ENCODE data around the gene FAM117B.
"Not testable (repeated sequence)": the region's sequence is repeated elsewhere in the genome, so short reads cannot be mapped to it uniquely, and the experiment has no call there.

The FAM117B gene

DNA sequence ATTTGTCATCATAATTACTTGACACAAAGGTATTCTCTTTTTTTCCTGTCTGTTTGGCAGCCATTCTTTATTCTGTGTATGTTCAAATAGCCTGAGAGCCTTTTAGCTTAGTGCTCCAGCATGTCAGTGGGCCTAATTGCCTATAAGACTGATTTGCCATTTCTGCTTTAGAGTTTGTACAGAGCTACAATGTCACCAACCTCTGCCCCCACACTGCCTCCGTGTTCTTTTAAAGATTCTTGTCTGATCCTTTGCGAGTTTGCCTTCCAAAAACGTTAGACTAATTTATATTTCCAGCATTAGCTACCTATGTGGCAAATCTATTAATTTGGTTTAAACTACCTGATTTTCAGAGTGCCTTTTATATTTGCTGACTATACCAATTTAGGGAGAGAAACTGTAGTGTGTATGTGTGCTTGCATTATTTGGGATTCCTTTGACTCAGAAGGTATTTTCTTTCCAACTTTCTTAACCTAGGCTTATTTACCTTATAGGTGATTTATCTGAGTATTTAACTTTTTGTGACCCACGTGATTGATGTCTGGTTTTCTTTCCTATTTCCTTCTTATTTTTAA is 70.8 kb downstream of the FAM117B start:
- no peak for DNase-seq

GRCh38 chr2:202714971-202715935 is 80.5 kb downstream of the FAM117B start:
- DNase-seq = not testable (repeated sequence)

DNA sequence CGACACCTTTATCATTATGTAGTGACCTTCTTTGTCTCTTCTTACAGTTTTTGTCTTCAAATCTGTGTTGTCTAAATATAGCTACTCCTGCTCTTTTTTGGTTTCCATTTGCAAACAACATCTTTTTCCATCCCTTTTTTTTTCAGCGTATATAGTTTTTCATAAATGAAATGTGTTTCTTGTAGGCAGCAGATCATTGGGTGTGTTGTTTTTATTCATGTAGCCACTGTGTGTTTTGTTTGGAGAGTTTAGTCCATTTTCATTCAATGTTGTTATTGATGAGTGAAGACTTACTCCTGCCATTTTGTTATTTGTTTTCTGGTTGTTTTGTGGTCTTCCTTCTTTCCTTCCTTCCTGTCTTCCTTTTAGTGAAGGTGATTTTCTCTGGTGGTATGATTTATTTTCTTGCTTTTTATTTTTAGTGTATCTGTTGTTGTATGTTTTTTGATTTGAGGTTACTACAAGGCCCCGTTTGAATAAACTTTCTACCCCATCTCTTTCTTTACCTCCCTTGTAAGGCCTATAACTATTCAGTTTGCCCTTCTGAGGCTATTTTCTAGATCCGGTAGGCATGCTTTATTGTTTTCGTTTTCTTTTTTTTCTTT is 81.4 kb downstream of the FAM117B start:
- no peak for DNase-seq

GRCh38 chr2:202716953-202717597 is 82.3 kb downstream of the FAM117B start:
- no peak for DNase-seq

- no peak for DNase-seq
These were observed 83.0 kb downstream of the FAM117B start for GRCh38 chr2:202717598-202718310.

- DNase-seq = no peak
These were observed 83.8 kb downstream of the FAM117B start for GRCh38 chr2:202718614-202719013.

DNA sequence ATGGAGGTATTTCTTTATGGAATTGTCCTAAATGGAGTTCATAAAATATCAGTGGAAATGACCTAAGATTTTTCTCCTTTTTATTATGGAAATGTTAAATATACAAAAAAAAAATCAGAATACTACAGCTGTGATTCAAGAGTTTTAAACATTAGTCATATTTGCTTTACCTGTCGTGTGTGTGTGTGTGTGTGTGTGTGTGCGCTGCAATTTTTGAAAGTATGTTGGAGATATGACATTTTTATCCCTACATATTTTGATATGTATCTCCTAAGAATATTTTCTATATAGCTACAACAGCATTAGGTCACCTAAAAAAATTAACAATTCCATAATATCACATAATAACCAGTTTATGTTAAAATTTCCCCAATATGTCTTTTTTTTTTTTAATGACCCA is 85.5 kb downstream of the FAM117B start:
- no peak for DNase-seq

DNA sequence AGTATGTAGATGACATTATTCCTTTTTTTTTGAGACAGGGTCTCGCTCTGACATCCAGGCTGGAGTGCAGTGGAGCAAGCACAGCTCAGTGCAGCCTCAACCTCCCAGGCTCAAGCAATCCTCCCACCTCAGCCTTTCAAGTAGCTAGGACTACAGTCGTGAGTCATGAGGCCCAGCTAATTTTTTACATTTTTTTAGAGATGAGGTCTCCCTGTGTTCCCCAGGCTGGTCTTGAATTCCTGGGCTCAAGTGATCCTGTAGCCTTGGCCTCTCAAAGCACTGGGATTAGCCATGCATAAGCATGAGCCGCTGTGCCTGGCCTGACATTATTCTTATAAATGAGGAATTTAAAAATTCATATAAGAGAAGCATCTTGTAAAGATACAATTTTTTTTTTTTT is 86.9 kb downstream of the FAM117B start:
- DNase-seq = no peak

- no peak for DNase-seq
These were observed 89.0 kb downstream of the FAM117B start for GRCh38 chr2:202723746-202724145.

DNA sequence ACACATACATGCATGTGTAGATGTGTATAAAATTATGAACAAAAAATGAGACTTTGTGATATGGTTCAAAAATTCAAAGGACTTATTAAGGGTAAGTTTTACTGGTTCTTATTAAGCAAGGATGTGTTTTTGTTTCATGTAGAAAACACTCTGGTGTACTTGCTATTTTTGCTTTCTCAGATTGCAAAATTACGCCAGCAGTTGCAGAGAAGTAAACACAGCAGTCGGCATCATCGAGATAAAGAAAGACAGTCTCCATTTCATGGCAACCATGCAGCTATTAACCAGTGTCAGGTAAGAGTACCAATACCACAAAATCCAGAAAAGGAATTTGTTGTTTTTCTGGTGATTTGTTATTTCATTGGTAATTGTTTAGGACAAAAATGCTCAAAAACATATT is 91.3 kb downstream of the FAM117B start:
- no peak for DNase-seq

GRCh38 chr2:202736826-202737225 is 102.1 kb downstream of the FAM117B start:
- no peak for DNase-seq

- DNase-seq = no peak
These were observed 108.8 kb downstream of the FAM117B start for GRCh38 chr2:202743613-202744012.

DNA sequence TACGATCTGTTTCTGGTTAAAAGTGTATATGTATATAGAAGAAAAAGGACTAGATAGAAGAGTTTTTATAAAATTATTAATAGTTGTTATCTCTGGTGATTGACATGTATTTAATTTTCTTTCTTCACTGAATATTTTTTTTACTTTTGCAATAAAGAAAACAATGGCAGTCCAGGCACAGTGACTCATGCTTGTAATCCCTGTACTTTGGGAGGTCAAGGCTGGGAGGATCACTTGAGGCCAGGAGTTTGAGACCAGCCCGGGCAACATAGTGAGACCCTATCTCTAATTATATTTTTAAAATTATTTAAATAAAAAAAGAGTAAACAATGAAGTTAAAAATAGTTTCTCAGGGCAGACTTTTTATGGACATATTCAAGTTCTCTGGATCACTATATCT is 114.7 kb downstream of the FAM117B start:
- no peak for DNase-seq

DNA sequence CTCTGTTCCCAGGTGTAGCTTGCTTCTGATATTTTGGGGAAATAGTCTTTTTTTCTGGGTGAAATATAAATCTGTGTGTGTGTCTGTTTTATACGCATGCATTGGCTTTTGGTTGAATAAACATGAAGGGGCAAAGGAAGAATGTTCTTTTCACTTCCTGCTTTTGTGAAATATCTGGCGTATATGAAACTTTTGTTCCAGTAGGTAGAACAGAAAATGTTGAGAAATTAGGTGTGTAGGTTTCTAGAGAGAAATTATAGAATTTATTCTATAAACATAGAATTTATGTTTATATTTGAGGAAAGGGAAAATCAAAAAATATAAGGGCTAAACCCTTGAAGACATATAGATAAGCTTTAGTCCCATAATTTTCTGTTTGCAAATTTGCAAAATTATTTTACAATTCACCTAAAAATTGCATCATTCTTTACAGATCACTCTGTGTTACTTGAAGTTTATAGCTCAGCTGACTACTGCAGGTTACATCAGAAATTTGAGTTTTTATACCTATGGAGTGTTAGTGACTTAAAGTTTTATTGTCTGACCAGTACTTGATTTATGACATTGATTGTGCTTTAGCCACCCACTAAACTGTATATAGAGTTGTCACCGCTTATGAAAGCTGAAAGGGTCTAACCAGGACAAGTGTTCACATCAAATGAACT is 116.1 kb downstream of the FAM117B start:
- no peak for DNase-seq

- DNase-seq = no peak
These were observed 117.3 kb downstream of the FAM117B start for GRCh38 chr2:202752071-202752470.

GRCh38 chr2:202754936-202755335 is 120.2 kb downstream of the FAM117B start:
- DNase-seq = no peak

GRCh38 chr2:202756598-202756997 is 121.8 kb downstream of the FAM117B start:
- DNase-seq = no peak

- no peak for DNase-seq
These were observed 122.6 kb downstream of the FAM117B start for GRCh38 chr2:202757339-202757738.

DNA sequence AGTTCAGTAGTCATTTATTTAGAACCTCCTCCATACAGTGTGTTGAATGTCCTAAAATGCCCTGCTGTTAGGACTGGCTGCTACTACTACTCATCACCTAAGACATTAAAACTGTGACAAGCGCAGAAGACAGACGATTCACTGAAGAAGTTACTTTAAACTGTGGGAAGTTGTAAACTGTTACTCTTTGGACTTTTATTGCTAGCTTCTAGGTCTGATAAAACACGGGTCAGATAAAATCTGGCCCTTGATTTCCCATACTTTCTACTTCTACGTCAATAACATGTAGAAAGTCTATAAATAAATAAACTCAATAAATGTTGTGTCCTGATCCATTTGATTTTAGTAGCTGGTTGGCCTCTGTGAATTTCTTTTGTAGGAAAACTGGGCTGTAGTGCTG is 123.4 kb downstream of the FAM117B start:
- DNase-seq = no peak

- DNase-seq = no peak
These were observed 123.8 kb downstream of the FAM117B start for GRCh38 chr2:202758604-202759003.

DNA sequence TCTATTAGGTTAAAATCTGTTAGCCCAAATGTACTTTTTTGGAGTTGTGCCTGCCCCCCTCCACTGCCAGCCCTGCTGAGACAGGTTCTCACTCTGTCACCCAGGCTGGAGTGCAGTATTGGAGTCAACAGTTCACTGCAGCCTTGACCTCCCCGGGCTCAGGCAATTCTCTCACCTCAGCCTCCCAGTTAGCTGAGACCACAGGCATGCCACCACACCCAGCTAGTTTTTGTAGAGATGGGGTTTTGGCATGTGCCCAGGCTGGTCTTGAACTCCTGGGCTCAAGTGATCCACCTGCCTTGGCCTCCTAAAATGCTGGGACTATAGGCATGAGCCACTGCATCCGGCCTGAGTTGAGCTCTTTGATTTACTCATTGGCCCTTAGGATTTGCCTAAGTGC is 126.1 kb downstream of the FAM117B start:
- DNase-seq = no peak

DNA sequence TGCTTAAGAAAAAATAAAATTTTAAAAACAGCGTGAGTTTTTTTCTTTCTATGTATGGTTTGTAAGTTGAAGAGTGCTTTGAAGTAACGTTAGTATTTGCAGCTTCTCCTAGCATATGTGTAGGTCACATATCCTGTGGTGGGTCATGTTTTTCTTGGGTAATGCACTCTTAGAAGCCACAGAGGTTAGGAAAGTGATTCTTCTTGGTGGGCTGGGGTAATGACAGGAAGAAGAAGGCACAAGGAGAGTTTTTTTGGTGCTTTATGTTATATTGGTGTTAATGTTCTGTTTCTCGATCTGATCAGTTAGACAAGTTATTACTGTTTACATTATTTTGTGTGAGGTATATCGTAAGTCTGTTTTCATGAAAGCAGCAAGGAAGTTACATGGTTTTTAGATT is 127.8 kb downstream of the FAM117B start:
- DNase-seq = no peak
